PC-3 (cell line): ENCODE results near the gene ACBD7. TPM values are rescaled to one million over a fixed set of nuclear protein-coding genes. Genes with fewer than 3 reads are reported as not detected.

ENCODE experiments used
- ATAC-seq: fragments of 200-7000 bp; cut with Tn5 transposase; 2 replicates; pipeline ENCODE4 v1.9.1; 2020; ENCODE audit warnings: mild to moderate bottlenecking, moderate library complexity
- BruUV-seq: library from RNA; stranded (reverse); fragments of 400-500 nt; replicated peaks from 2 replicates; lab custom pipeline; 2021; lab: Mats Ljungman, UMichigan
- CTCF ChIA-PET: fragments of 300-600 bp; sonication (Branson Sonifier 250); formaldehyde crosslinking; loops from one replicate; lab custom pipeline; 2022; ENCODE audit warnings: antibody characterized with exemption; lab: Charles Lee
- POLR2A ChIA-PET: fragments of 300-600 bp; sonication (Branson Sonifier 250); formaldehyde crosslinking; loops from one replicate; lab custom pipeline; 2022; ENCODE audit warnings: antibody characterized with exemption; ENCODE audit not compliant: unreplicated experiment; lab: Charles Lee
- DNase-seq: peaks from one replicate; pipeline ENCODE4 v3.0.0-alpha.2; 2015
- H2AFZ ChIP-seq: fragments of 300-600 bp; sonication (generic); 2 replicates; pipeline ENCODE4 v1.6.0; 2016; ENCODE audit warnings: antibody characterized with exemption, low read length
- H3F3A ChIP-seq: fragments of 300-600 bp; sonication (generic); one replicate; pipeline ENCODE4 v1.6.0; 2017; ENCODE audit warnings: antibody characterized with exemption, low read length, control low read depth, mild to moderate bottlenecking; ENCODE audit not compliant: unreplicated experiment
- H3K27ac ChIP-seq: fragments of 300-600 bp; sonication (generic); 2 replicates; pipeline ENCODE4 v1.5.1; 2016; ENCODE audit warnings: mild to moderate bottlenecking, low read length
- H3K27me3 ChIP-seq: fragments of 300-600 bp; sonication (generic); 2 replicates; pipeline ENCODE4 v1.6.1; 2016; ENCODE audit warnings: low read length, mixed read lengths
- H3K36me3 ChIP-seq: fragments of 300-600 bp; sonication (generic); 2 replicates; pipeline ENCODE4 v1.6.1; 2016; ENCODE audit warnings: low read depth, mixed run types, low read length, mixed read lengths
- H3K4me1 ChIP-seq: fragments of 300-600 bp; sonication (generic); 2 replicates; pipeline ENCODE4 v1.5.1; 2016; ENCODE audit warnings: low read length; ENCODE audit not compliant: insufficient read depth
- H3K4me2 ChIP-seq: fragments of 300-600 bp; sonication (generic); 2 replicates; pipeline ENCODE4 v1.6.0; 2016; ENCODE audit warnings: low read length
- H3K4me3 ChIP-seq: fragments of 300-600 bp; sonication (generic); 2 replicates; pipeline ENCODE4 v1.5.1; 2016; ENCODE audit warnings: mild to moderate bottlenecking, low read length, mixed read lengths
- H3K79me2 ChIP-seq: fragments of 300-600 bp; sonication (generic); 2 replicates; pipeline ENCODE4 v1.6.1; 2017; ENCODE audit warnings: low read length, mixed read lengths
- H3K9ac ChIP-seq: fragments of 300-600 bp; sonication (generic); 2 replicates; pipeline ENCODE4 v1.6.0; 2016; ENCODE audit warnings: mild to moderate bottlenecking, low read length
- H3K9me2 ChIP-seq: fragments of 300-600 bp; sonication (generic); replicated peaks from 2 replicates; pipeline ENCODE4 v1.6.1; 2016; ENCODE audit warnings: mixed run types, low read length, mixed read lengths
- H3K9me3 ChIP-seq: fragments of 300-600 bp; sonication (generic); 2 replicates; pipeline ENCODE4 v1.6.1; 2016; ENCODE audit warnings: low read length, mixed read lengths
- H4K20me1 ChIP-seq: fragments of 300-600 bp; sonication (generic); 2 replicates; pipeline ENCODE4 v1.6.1; 2016; ENCODE audit warnings: low read length, mixed read lengths
- CTCF ChIP-seq: fragments of 300-600 bp; sonication (generic); conservative IDR thresholded peaks from 2 replicates; pipeline ENCODE4 v1.5.1; 2017; ENCODE audit warnings: antibody characterized with exemption, low read depth, mild to moderate bottlenecking, low read length
- EZH2 ChIP-seq: fragments of 300-600 bp; sonication (generic); IDR thresholded peaks from one replicate; pipeline ENCODE4 v1.6.1; 2017; ENCODE audit warnings: antibody characterized with exemption, mild to moderate bottlenecking, low read length; ENCODE audit not compliant: unreplicated experiment
- EZH2phosphoT487 ChIP-seq: fragments of 300-600 bp; sonication (generic); IDR thresholded peaks from 2 replicates; pipeline ENCODE4 v1.6.1; 2018; ENCODE audit warnings: mild to moderate bottlenecking, antibody characterized with exemption, low read length, borderline replicate concordance
- intact Hi-C: fragments of 100-400 bp; cut with micrococcal nuclease; formaldehyde crosslinking; loops from 2 replicates; pipeline ENCODE4 v1.9.0; 2023
- total RNA-seq: library from RNA; depleted of rRNA; stranded (reverse); fragments of >200 nt; gene quantifications from 2 replicates; pipeline ENCODE4 v1.2.3, GENCODE V29; 2014

ACBD7 gene
- total RNA-seq, 1 experiment from 2014 or later: 5.4 TPM

GRCh38 chr10:15097011-15097812 lies 8.6 kb upstream of the ACBD7 start, which contains the start of gene RPP38:
RPP38 (plus strand) TSS chr10:15097355; CDS start chr10:15103315, 5,960 bp downstream.
- peaks cover 44% of the 10 kb centered on the region for H3K79me2 ChIP-seq
- no peak for TF ChIP-seq EZH2phosphoT487
- no peak for TF ChIP-seq CTCF
- TF ChIP-seq EZH2: no peak
- POLR2A ChIA-PET: interaction anchor here (0.5 to 1.0 kb wide), 2 partner anchors 20 to 26 kb away, joined by 3 to 13 read pairs; no protein-coding TSS in a partner anchor
- H3K9me3 ChIP-seq: no peaks in the 10 kb centered on the region
- no peaks in the 10 kb centered on the region for H3K27me3 ChIP-seq
- peak within 1 kb of the TSS; percentile 94 for H3K27ac ChIP-seq
- peak within 1 kb of the TSS; percentile 94 for H3K4me3 ChIP-seq
- CTCF ChIA-PET: no interaction called here
- no peaks in the 10 kb centered on the region for H3F3A ChIP-seq
- no peaks in the 10 kb centered on the region for H3K9me2 ChIP-seq
- DNase-seq: peak; percentile 85
- no peaks in the 10 kb centered on the region for H3K36me3 ChIP-seq
- no peaks in the 10 kb centered on the region; the same call in 1 of the 2 replicates for H3K4me1 ChIP-seq
- peak within 1 kb of the TSS; percentile 84 for H2AFZ ChIP-seq
- intact Hi-C loops: loop anchor here (1.0 kb wide), 1 partner anchor 9 kb away; the partner anchor contains the start of gene ACBD7
- ATAC-seq: peak; percentile 85
- peak within 1 kb of the TSS; percentile 93 for H3K4me2 ChIP-seq
- no TSS peak for BruUV-seq
- peaks cover 3% of the 10 kb centered on the region; the same call in 1 of the 2 replicates for H4K20me1 ChIP-seq
- peak within 1 kb of the TSS; percentile 98 for H3K9ac ChIP-seq

GRCh38 chr10:15096661-15097010 lies 8.1 kb upstream of the ACBD7 start:
- Histone ChIP-seq H3K9ac (peak overlapping the region; percentile 98; the same call in 1 of the 2 replicates), H3K9me2 (no peaks in the 10 kb centered on the region), H3K27me3 (no peaks in the 10 kb centered on the region), H3K4me3 (peak overlapping the region; percentile 94), H3K79me2 (peaks cover 43% of the 10 kb centered on the region), H2AFZ (peak overlapping the region; percentile 84), H3K27ac (peak overlapping the region; percentile 94), H3F3A (no peaks in the 10 kb centered on the region), H3K4me1 (no peaks in the 10 kb centered on the region; the same call in 1 of the 2 replicates), H3K36me3 (no peaks in the 10 kb centered on the region), H3K4me2 (peak overlapping the region; percentile 93), H3K9me3 (no peaks in the 10 kb centered on the region), H4K20me1 (peaks cover 3% of the 10 kb centered on the region; the same call in 1 of the 2 replicates)
- intact Hi-C loops: loop anchor here (1.0 kb wide), 2 partner anchors 8 to 142 kb away; partner anchors contain the start of genes ACBD7 and DCLRE1C
- TF ChIP-seq EZH2 (no peak), CTCF (no peak), EZH2phosphoT487 (no peak)
- BruUV-seq: TSS peak; percentile 56
- DNase-seq (no peak), ATAC-seq (peak; percentile 8)
- CTCF ChIA-PET: no interaction called here
- POLR2A ChIA-PET: no interaction called here
